ENCODE measurements around the gene CHD6.

DNA sequence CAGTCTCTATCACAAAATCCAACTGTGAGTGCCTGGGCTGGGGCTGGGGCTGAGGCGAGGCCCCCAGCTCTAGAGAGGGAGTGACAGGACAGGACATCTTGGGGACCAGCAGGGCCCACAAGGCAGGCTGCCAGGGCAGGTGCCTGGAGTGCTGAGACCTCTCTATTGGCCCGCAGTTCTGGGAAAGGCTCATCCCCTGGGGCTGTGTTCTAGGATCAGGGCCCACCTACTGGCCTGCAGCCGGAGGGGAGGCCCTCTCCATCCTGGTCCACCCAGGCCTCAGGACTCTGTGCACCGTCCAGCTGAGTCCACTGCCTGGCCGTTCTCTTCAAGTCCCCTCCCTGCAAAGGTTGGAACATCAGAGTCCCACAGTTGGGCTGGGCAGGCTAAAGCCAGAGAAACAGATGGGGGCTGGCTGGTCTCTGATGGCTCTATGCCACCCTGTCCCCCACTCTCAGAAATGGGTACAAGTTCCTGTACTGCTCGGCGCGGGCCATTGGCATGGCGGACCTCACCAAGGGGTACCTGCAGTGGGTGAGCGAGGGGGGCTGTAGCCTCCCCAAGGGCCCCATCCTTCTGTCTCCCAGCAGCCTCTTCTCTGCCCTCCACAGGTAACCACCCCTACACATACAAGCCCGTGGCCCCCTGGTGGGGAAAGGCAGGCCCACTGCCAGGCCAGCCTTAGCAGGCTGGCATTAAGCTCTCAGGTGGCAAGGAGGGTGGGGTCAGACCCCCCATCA, 260.6 kb downstream of the CHD6 start:
- TF ChIP-seq POLR2A (IDR thresholded peaks at IDR 0.05; ENCODE audit: low read length) (no peak), GATA1 (IDR thresholded peaks at IDR 0.05; ENCODE audit: low read depth, low read length) (no peak)

Data from erythroblast (primary cell).